Measurements from ENCODE around the gene NDE1.

Gene NDE1

DNA sequence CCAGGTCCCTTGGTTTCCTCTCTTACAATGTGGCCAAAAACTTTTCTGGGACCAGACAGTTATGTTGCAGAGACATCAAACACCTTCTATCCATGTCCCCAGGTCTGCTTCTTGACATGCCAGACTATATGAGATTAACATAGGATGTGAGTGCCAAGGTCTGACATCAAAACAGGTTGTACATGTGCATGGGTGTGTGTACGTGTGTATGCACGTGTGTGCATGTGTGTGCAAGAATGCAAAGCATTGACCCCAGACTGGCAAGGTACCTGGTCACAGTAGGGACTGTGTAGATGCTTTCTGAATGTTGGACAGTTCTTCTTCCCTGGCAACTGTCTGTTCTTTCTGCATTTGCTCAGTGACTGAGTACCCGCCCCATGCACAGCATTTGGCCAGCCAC is 85.6 kb downstream of the NDE1 start:
- Histone ChIP-seq H3F3A (ENCODE audit: insufficient read depth, low read length) (no peaks in the 10 kb centered on the region), H3K27ac (ENCODE audit: low read length) (no peak overlapping the region), H3K9ac (ENCODE audit: low read length) (no peak overlapping the region), H2AFZ (ENCODE audit: low read length) (no peak overlapping the region), H3K79me2 (ENCODE audit: low read length) (no peaks in the 10 kb centered on the region), H3K4me2 (ENCODE audit: low read depth, low read length) (no peak overlapping the region), H3K27me3 (replicated peaks; ENCODE audit: insufficient read depth, low read length) (no peaks in the 10 kb centered on the region), H3K4me3 (ENCODE audit: low read length) (no peak overlapping the region), H3K9me3 (replicated peaks; ENCODE audit: insufficient read depth, low read length) (no peaks in the 10 kb centered on the region), H4K20me1 (ENCODE audit: insufficient read depth, low read length) (no peaks in the 10 kb centered on the region), H3K9me2 (replicated peaks; ENCODE audit: insufficient read depth, low read length) (no peaks in the 10 kb centered on the region), H3K36me3 (replicated peaks; ENCODE audit: insufficient read depth, low read length) (no peaks in the 10 kb centered on the region), H3K4me1 (ENCODE audit: low read length) (no peaks in the 10 kb centered on the region)
- DNase-seq, result no peak
- TF ChIP-seq EZH2phosphoT487 (IDR thresholded peaks at IDR 0.05; ENCODE audit: low read length) (no peak), EZH2 (optimal IDR thresholded peaks at IDR 0.05; ENCODE audit: low read depth, low read length) (no peak)

- H3K9me2 ChIP-seq (replicated peaks; ENCODE audit: insufficient read depth, low read length), result no peaks in the 10 kb centered on the region
- no peaks in the 10 kb centered on the region for H3K79me2 ChIP-seq (ENCODE audit: low read length)
- H3F3A ChIP-seq (ENCODE audit: insufficient read depth, low read length), result no peaks in the 10 kb centered on the region
- H3K27ac ChIP-seq (ENCODE audit: low read length), result no peak overlapping the region
- no peak for DNase-seq
- H3K9me3 ChIP-seq (replicated peaks; ENCODE audit: insufficient read depth, low read length), result no peaks in the 10 kb centered on the region
- H3K4me1 ChIP-seq (ENCODE audit: low read length), result no peaks in the 10 kb centered on the region
- no peak overlapping the region for H3K9ac ChIP-seq (ENCODE audit: low read length)
- H3K4me3 ChIP-seq (ENCODE audit: low read length), result no peak overlapping the region
- no peak overlapping the region for H2AFZ ChIP-seq (ENCODE audit: low read length)
- H3K4me2 ChIP-seq (ENCODE audit: low read depth, low read length), result no peak overlapping the region
- no peak for TF ChIP-seq EZH2 (optimal IDR thresholded peaks at IDR 0.05; ENCODE audit: low read depth, low read length)
- TF ChIP-seq, protein P1, sequence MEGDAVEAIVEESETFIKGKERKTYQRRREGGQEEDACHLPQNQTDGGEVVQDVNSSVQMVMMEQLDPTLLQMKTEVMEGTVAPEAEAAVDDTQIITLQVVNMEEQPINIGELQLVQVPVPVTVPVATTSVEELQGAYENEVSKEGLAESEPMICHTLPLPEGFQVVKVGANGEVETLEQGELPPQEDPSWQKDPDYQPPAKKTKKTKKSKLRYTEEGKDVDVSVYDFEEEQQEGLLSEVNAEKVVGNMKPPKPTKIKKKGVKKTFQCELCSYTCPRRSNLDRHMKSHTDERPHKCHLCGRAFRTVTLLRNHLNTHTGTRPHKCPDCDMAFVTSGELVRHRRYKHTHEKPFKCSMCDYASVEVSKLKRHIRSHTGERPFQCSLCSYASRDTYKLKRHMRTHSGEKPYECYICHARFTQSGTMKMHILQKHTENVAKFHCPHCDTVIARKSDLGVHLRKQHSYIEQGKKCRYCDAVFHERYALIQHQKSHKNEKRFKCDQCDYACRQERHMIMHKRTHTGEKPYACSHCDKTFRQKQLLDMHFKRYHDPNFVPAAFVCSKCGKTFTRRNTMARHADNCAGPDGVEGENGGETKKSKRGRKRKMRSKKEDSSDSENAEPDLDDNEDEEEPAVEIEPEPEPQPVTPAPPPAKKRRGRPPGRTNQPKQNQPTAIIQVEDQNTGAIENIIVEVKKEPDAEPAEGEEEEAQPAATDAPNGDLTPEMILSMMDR (IDR thresholded peaks at IDR 0.05; ENCODE audit: low read length), result no peak
- no peak for TF ChIP-seq EZH2phosphoT487 (IDR thresholded peaks at IDR 0.05; ENCODE audit: low read length)
- H3K36me3 ChIP-seq (replicated peaks; ENCODE audit: insufficient read depth, low read length), result no peaks in the 10 kb centered on the region
- no peaks in the 10 kb centered on the region for H4K20me1 ChIP-seq (ENCODE audit: insufficient read depth, low read length)
- H3K27me3 ChIP-seq (replicated peaks; ENCODE audit: insufficient read depth, low read length), result no peaks in the 10 kb centered on the region
These were observed 86.5 kb downstream of the NDE1 start for GRCh38 chr16:15736529-15736928.

DNA sequence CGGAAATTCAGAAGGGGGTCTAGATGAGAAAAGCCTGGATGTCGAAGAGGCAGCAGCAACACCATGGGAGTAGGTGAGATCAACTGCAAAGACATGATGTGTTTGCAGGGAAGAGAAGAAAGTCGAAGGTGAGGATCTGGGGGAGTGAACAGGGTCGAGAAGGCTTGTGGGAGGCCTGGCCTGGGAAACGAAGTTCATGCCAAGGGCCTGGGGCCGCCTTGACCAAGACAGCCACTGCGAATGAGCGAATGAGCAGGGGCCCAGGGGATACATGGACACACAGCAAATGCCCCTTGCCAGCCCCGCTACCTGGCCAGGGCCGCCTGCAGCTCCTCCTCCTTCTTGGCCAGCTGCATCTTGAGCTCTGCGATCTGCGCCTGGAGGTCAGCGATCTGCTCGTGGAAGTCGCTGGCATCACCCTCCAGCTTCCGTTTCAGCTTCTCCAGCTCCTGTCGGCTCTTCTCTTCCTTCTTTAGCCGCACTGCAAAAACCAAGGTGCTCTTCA is 87.1 kb downstream of the NDE1 start:
- H3K4me3 ChIP-seq (ENCODE audit: low read length), result no peak overlapping the region
- TF ChIP-seq EZH2 (optimal IDR thresholded peaks at IDR 0.05; ENCODE audit: low read depth, low read length) (no peak), EZH2phosphoT487 (IDR thresholded peaks at IDR 0.05; ENCODE audit: low read length) (no peak)
- TF ChIP-seq, protein P1 (IDR thresholded peaks at IDR 0.05; ENCODE audit: low read length), result no peak
- no peaks in the 10 kb centered on the region for H3K79me2 ChIP-seq (ENCODE audit: low read length)
- no peak for DNase-seq
- no peaks in the 10 kb centered on the region for H4K20me1 ChIP-seq (ENCODE audit: insufficient read depth, low read length)
- no peaks in the 10 kb centered on the region for H3K4me1 ChIP-seq (ENCODE audit: low read length)
- H2AFZ ChIP-seq (ENCODE audit: low read length), result no peak overlapping the region
- H3K27me3 ChIP-seq (replicated peaks; ENCODE audit: insufficient read depth, low read length), result no peaks in the 10 kb centered on the region
- no peak overlapping the region for H3K27ac ChIP-seq (ENCODE audit: low read length)
- no peak overlapping the region for H3K9ac ChIP-seq (ENCODE audit: low read length)
- no peaks in the 10 kb centered on the region for H3K9me2 ChIP-seq (replicated peaks; ENCODE audit: insufficient read depth, low read length)
- H3K4me2 ChIP-seq (ENCODE audit: low read depth, low read length), result no peak overlapping the region
- H3K9me3 ChIP-seq (replicated peaks; ENCODE audit: insufficient read depth, low read length), result no peaks in the 10 kb centered on the region
- no peaks in the 10 kb centered on the region for H3F3A ChIP-seq (ENCODE audit: insufficient read depth, low read length)
- H3K36me3 ChIP-seq (replicated peaks; ENCODE audit: insufficient read depth, low read length), result no peaks in the 10 kb centered on the region

GRCh38 chr16:15739464-15739863 is 89.4 kb downstream of the NDE1 start:
- Histone ChIP-seq H2AFZ (ENCODE audit: low read length) (no peak overlapping the region), H3K27me3 (replicated peaks; ENCODE audit: insufficient read depth, low read length) (no peaks in the 10 kb centered on the region), H3K9me2 (replicated peaks; ENCODE audit: insufficient read depth, low read length) (no peaks in the 10 kb centered on the region), H3F3A (ENCODE audit: insufficient read depth, low read length) (no peaks in the 10 kb centered on the region), H3K27ac (ENCODE audit: low read length) (no peak overlapping the region), H3K4me2 (ENCODE audit: low read depth, low read length) (no peak overlapping the region), H3K9me3 (replicated peaks; ENCODE audit: insufficient read depth, low read length) (no peaks in the 10 kb centered on the region), H3K4me1 (ENCODE audit: low read length) (no peaks in the 10 kb centered on the region), H3K36me3 (replicated peaks; ENCODE audit: insufficient read depth, low read length) (no peaks in the 10 kb centered on the region), H3K79me2 (ENCODE audit: low read length) (no peaks in the 10 kb centered on the region), H3K4me3 (ENCODE audit: low read length) (no peak overlapping the region), H4K20me1 (ENCODE audit: insufficient read depth, low read length) (no peaks in the 10 kb centered on the region), H3K9ac (ENCODE audit: low read length) (no peak overlapping the region)
- no peak for DNase-seq
- TF ChIP-seq, protein P1 (IDR thresholded peaks at IDR 0.05; ENCODE audit: low read length), result no peak
- no peak for TF ChIP-seq EZH2phosphoT487 (IDR thresholded peaks at IDR 0.05; ENCODE audit: low read length)
- no peak for TF ChIP-seq EZH2 (optimal IDR thresholded peaks at IDR 0.05; ENCODE audit: low read depth, low read length)
